Measurements from ENCODE around the gene ZC3H4.

- TF ChIP-seq BCL3 (IDR thresholded peaks at IDR 0.05; ENCODE audit: borderline replicate concordance, insufficient read depth, low read depth, low read length, poor library complexity, severe bottlenecking) (no peak), SP1 (IDR thresholded peaks at IDR 0.05; ENCODE audit: low read depth, low read length) (no peak), RCOR1 (conservative IDR thresholded peaks at IDR 0.05; ENCODE audit: low read depth, low read length) (no peak), CTCF (IDR thresholded peaks at IDR 0.05 in 2 of 3, conservative IDR thresholded peaks at IDR 0.05 in 1 of 3; ENCODE audit: control insufficient read depth in 2 of 3, extremely low read depth in 1 of 3, insufficient read depth in 1 of 3, low read depth in 3 of 3, low read length in 3 of 3) (no peak), FOXK2 (IDR thresholded peaks at IDR 0.05) (no peak), USF1 (IDR thresholded peaks at IDR 0.05; ENCODE audit: borderline replicate concordance, extremely low read length, insufficient read depth, low read depth, low read length) (no peak), ATF2 (IDR thresholded peaks at IDR 0.05; ENCODE audit: low read length) (no peak), HDAC2 (IDR thresholded peaks at IDR 0.05) (no peak)
These were observed 55.0 kb downstream of the ZC3H4 start for GRCh38 chr19:47058621-47059022.

All from GM12878 (cell line).